ENCODE results near the gene BEST1. TPM values are rescaled to one million over a fixed set of nuclear protein-coding genes. Genes with fewer than 3 reads are reported as not detected.
A peak's percentile ranks its signal among the peaks of the same experiment; 100 is the strongest.
"Not testable (repeated sequence)": the region's sequence is repeated elsewhere in the genome, so short reads cannot be mapped to it uniquely, and the experiment has no call there.

The BEST1 gene
- total RNA-seq, 1 donor from 2014 or later: under 0.01 TPM

DNA sequence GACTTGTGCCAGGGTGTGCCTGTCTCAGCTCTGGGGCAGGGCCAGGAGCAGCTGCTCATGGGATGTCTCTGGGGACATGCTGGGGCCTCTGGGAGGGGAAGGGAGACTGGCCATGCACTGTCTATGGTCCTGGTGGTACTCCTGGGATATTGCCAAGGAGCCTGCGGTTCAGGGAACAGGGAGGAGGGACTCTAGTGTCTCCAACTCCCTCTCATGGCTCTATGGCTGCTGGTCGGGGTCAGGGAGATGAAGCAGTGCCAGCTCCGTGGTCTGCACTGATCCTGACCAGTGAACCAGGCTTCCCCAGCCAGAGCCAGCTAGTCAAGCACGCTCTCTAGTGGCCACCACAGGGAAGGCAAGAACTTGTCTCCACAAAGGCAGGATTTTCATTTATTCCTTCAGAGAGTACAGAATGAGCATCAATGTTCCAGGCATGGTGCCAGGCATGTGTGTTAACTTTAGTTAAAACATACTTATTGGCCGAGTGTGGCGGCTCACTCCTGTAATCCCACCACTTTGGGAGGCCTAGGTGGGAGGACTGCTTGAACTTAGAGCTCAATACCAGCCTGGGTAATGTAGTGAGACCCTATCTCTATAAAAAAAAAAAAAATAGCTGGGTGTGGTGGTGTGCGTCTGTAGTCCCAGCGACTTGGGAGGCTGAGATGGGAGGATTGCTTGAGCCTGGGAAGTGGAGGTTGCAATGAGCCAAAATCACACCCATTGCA is 2.5 kb upstream of the BEST1 start:
- DNase-seq (ENCODE audit: low read depth in 2 of 2): peak; percentile 77 to 81

DNA sequence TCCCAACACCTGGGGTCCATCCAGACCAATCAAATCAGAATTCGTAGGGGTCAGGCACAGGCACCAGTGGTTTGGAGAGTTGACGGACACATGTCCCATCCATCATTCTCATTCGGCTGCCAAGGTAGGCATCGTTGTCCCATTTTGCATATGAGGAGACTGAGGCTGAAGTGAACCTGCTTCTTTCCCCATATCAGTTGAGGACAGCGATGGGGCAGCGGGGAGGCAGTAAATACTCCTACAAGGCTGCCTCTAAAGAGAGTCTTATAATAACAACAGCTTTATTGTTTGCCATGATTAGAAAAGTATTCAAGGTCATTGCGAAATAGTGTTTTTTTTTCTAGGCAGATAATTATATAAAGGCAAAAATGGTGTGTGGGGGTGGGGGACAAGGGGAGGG is 1.6 kb upstream of the BEST1 start:
- no peak for DNase-seq (ENCODE audit: low read depth in 2 of 2)

DNA sequence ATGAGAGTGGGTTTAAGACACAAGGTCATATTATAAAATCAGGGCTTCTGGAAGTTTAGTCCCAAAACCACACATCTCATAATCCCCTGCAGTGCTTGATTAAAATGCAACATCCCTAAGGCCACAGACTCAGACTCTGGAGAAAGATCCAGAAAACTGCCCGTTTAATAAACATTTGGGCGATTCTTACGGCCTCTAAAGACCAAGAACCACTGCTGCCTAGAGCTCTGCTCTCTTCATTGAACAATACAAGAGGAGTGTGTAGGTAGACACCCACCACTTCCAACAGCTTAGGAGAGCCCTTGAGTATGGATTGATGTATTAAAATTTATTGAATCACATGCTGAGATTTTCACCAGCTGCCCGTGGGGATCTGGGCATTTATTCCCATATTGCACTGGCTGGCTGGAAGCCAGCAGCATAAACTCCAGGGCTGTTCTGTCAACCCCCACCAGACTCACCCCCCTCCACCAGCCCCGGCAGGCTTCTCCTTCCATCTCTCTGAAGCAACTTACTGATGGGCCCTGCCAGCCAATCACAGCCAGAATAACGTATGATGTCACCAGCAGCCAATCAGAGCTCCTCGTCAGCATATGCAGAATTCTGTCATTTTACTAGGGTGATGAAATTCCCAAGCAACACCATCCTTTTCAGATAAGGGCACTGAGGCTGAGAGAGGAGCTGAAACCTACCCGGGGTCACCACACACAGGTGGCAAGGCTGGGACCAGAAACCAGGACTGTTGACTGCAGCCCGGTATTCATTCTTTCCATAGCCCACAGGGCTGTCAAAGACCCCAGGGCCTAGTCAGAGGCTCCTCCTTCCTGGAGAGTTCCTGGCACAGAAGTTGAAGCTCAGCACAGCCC is 749 bp upstream of the BEST1 start:
- DNase-seq (ENCODE audit: low read depth in 2 of 2): peak; percentile 56 to 70

DNA sequence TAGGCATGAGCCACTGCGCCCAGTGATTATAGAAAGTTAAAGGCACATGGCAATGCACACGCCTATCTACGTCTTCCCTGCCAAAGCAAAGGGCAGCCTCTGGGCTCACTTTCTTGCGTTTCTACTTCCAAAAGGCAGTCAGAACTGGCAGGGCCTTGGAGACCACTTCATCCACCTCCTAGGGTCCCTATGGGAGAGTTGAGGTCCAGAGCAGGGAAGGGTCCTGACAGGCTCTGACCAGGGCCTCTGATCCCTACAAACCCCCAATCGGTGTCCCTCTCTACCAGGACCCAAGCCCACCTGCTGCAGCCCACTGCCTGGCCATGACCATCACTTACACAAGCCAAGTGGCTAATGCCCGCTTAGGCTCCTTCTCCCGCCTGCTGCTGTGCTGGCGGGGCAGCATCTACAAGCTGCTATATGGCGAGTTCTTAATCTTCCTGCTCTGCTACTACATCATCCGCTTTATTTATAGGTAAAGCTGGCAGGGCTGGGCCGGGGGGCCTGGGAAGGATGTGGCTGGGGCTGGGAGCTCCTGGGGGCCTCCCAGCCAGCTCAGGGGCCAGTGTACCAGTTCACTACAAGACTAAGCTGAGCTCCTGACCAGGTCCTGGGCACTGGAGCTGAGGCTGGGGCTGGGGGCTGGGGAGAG is 1.5 kb downstream of the BEST1 start:
- DNase-seq (ENCODE audit: low read depth in 2 of 2): no peak

DNA sequence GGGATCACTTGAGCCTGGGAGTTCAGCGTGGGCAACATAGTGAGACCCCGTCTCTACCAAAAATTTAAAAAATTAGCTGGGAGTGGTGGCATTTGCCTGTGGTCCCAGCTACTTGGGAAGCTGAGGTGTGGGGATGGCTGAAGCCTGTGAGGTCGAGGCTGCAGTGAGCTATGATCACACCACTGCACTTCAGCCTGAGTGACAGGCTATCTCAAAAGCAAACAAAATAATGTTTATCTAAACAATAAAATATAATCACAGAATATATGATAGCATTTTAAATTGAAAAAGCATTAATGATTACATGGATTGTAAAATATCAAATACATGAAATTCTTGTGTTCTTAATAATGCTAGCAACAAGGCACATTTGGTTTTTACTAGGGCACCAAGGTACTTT is 2.7 kb downstream of the BEST1 start:
- DNase-seq (ENCODE audit: low read depth in 2 of 2): no peak

DNA sequence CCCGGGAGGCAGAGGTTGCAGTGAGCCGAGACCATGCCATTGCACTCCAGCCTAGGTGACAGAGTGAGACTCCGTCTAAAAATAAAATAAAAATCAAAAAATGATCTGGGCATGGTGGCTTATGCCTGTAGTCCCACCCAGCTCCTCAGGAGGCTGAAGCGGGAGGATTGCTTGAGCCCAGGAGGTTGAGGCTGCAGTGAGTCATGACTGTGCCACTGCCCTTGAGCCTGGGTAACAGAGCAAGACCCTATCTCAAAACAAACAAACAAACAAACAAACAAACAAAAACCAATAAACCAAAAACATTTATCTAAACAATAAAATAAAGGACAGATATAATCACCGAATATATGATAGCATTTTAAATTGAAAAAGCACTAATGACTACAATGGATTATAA is 3.5 kb downstream of the BEST1 start:
- DNase-seq (ENCODE audit: low read depth in 2 of 2): not testable (repeated sequence)

DNA sequence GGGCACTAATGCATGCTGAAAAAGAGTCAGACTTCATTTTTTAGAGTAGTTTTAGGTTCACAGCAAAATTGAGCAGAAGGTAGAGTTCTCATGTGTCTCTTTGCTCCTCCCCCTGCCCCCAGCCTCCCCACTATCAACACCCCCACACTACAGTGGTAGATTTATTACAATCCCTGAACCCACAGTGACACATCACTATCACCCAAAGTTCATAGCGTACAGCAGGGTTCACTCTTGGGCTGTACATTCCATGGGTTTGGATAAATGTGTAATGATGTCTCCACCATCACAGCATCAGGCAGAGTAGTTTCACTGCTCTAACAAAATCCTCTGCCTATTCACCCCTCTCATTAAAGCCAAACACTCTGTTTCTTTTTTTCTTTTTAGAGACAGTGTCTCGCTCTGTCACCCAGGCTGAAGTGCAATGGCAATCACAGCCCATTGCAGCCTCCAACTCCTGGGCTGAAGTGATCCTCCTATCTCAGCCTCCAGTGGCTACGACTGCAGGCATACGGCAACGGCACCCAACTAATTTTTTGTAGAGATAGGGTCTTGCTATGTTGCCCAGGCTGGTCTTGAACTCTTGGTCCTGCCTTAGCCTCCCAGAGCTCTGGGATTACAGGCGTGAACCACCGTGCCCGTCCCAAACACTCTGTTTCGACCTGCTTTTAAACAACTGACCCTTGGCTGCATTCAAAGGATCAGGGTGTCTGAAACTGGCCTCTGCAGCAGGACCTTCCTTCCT is 4.1 kb downstream of the BEST1 start:
- DNase-seq (ENCODE audit: low read depth in 2 of 2): no peak

DNA sequence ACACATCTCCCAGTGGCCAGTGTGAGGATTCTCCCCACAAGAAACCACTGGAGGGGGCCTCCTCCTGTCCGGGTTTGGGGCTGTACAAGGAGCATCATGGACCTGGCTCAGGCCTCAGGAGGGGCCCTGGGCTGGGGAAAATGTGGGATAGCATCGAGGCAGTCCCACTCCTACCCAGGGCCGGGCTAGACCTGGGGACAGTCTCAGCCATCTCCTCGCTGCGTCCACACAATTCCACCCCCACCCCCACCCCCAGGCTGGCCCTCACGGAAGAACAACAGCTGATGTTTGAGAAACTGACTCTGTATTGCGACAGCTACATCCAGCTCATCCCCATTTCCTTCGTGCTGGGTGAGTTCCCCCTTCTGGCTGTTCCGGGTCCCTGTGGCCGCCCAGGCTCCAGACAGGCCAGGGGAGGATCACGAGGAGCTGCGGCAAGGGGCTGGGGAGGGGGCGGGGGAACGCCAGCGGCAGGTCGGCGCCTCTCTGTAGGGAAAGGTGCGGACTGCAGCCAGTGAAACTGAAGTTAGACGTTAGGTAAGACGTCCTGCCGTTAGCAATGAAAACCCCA is 4.8 kb downstream of the BEST1 start:
- no peak for DNase-seq (ENCODE audit: low read depth in 2 of 2)

DNA sequence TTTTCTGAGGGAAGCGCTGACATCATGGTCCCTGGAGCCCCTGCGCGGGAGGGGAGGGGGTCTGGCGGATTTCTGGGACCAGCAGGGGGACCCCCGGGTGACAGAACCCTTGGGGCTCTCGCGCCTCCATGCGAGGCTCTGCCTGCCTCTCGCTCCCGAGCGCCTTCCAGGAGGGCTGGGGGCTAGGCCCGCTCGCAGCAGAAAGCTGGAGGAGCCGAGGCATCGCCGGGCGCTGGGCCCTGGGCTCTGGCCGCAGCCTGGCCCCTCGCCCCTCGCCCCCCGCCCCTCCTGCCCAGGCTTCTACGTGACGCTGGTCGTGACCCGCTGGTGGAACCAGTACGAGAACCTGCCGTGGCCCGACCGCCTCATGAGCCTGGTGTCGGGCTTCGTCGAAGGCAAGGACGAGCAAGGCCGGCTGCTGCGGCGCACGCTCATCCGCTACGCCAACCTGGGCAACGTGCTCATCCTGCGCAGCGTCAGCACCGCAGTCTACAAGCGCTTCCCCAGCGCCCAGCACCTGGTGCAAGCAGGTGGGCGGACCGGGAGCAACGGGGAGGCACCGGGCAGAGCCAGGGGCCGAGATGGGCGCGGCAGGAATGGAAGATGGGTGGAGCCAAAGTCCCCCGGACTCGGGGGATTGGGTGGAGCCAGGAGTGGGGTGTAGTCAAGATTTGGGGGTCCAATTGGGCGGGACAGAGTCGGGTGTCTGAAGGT is 5.4 kb downstream of the BEST1 start:
- DNase-seq (ENCODE audit: low read depth in 2 of 2): no peak

DNA sequence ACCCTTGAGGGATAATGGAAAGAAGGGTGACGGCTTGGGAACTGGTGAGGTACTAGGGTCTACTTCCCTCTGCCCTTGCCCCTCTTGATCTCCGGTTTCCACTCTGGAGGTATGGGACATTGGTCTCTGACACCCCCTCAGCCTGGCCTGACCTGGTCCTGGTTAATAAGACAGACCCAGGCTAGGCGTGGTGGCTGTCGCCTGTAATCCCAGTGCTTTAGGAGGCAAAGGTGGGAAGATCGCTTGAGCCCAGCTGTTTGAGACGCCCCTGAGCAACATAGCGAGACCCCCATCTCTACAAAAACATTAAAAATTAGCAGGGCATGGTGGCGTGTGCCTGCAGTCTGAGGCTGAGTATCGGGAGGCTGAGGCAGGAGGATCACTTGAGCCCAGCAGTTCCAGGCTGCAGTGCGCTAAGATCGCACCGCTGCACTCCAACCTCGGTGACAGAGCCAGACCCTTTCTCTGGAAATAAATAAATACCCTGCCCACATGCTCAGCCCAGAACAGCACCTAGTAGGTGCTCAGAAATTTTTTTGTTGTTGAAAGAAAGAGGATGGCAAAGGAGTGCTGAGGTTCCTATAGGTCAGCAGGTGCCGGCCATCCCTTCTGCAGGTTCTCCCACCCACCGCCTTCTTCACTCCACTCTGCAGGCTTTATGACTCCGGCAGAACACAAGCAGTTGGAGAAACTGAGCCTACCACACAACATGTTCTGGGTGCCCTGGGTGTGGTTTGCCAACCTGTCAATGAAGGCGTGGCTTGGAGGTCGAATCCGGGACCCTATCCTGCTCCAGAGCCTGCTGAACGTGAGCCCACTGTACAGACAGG is 6.3 kb downstream of the BEST1 start:
- DNase-seq (ENCODE audit: low read depth in 2 of 2): no peak

DNA sequence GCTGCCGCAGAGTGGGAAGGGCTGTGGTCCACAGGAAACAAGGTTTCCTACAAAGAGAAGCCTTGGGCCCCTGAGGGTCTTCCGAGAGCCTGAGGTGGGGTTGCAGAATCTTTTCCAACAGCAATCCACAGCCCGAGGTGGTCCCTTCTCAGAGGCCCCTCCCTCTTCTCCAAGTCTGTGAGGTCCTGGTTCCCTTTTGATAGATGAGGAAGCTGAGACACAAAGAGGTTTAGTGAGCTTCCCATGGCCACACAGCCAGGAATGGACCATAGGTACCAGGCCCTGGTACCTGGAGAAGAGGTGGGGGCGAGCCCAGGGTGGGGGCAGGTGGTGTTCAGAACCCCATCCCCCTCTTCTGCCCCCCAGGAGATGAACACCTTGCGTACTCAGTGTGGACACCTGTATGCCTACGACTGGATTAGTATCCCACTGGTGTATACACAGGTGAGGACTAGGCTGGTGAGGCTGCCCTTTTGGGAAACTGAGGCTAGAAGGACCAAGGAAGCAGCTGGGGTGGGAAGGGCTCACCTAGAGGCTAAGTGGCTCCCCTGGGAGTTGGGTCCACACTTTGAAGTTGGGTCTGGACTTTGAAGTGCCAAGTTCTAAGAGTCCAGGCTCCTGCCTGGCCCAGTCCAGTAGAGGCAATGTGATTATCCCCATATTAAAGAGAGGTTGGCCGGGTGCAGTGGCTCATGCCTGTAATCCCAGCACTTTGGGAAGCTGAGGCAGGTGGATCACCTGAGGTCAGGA is 7.0 kb downstream of the BEST1 start:
- no peak for DNase-seq (ENCODE audit: low read depth in 2 of 2)

DNA sequence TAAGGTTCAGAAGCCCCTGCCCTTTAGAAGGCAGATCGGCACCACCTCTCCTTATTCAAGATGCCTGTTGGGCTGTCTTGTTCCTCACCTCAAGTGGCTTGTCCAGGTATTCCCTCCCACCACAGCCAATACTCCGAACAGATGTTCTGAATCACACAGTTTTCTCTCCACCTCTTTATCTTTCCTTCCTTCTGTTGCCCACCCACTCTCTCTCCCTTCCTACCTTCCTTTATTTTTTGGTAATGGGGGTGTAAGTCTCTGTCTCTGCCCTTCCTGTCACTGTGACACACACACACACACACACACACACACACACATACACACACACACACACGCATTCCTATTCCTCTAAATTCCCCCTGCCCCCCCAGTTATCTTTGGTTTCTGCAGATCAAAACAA is 8.4 kb downstream of the BEST1 start:
- no peak for DNase-seq (ENCODE audit: low read depth in 2 of 2)

DNA sequence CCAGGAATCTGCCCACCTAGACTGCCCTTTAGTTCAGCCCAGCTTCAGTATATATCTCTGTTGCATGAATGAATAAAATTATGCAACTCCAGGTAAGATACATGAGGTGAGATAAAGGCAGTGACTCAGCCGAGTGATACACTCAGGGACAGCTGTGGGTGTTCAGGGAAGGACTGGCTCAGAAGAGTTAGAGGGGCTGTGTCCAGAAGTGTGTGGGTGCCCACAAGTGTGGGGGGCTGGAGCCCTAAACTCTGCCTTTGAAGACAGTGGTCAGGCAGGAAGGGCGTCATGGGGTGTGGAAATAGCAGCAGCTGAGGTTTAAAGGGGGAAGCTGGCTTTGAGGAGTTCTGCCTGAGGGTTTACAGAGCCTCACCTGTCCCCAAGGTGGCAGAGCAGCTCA is 9.0 kb downstream of the BEST1 start:
- DNase-seq (ENCODE audit: low read depth in 2 of 2): no peak

DNA sequence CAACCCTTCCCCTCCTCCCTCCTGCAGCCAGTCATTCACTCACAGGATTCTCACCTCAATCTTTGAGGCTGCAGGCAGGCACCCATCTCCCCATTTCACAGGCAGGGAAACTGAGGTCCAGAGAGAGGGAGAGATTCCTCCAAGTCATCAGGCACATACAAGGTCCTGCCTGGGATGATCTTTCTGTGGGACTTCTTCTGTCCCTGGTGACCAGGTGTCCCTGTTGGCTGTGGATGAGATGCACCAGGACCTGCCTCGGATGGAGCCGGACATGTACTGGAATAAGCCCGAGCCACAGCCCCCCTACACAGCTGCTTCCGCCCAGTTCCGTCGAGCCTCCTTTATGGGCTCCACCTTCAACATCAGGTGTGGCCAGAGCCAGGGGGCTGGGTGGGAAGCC is 9.5 kb downstream of the BEST1 start:
- DNase-seq (ENCODE audit: low read depth in 2 of 2): no peak

DNA sequence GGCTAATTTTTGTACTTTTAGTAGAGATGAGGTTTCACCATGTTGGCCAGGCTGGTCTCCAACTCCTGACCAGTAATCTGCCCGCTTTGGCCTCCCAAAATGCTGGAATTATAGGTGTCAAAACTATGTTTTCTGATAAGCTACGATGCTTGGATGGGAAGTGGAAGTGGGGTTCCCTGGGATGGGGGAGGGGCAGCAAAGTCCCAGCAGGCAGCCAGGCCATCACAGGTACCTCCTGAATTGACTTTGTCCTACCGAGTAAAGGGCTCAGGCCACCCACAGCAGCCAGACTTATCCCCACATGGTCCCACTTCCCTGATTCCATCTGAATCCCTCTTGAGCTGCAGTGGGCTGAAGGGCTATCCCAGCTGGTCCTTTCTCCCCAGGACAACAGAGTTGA is 10.4 kb downstream of the BEST1 start:
- DNase-seq (ENCODE audit: low read depth in 2 of 2): no peak

DNA sequence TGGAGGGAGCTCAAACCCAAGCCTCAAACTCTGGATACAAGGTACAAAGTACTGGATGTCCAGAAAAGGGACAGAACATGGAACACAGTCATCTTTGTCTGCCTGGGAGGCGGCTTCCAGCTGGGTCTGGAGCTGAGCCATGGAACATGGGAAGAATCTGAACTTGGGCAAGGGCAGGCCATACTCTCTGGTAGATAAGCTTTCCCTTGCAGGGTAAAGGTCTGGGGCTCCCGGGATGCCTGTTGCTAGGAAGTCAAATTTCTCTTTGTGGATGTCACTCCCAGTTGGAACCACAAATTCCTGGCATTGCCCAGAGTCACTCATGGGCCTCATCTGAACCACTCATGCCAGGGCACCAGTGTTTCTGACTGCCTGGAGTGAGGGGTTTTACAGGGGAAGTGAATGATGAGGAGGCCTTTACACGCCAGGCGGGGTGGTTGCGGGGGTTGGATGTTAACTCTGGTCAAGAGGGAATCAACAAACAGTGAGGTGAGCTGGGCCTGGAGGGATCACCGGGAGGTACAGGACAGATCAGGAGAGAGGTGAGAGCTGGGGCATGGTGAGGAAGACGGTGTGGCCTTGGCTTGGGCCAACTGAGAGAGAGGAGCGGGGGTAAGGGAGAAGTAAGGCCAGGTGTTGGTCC is 11.5 kb downstream of the BEST1 start:
- DNase-seq (ENCODE audit: low read depth in 2 of 2): no peak

DNA sequence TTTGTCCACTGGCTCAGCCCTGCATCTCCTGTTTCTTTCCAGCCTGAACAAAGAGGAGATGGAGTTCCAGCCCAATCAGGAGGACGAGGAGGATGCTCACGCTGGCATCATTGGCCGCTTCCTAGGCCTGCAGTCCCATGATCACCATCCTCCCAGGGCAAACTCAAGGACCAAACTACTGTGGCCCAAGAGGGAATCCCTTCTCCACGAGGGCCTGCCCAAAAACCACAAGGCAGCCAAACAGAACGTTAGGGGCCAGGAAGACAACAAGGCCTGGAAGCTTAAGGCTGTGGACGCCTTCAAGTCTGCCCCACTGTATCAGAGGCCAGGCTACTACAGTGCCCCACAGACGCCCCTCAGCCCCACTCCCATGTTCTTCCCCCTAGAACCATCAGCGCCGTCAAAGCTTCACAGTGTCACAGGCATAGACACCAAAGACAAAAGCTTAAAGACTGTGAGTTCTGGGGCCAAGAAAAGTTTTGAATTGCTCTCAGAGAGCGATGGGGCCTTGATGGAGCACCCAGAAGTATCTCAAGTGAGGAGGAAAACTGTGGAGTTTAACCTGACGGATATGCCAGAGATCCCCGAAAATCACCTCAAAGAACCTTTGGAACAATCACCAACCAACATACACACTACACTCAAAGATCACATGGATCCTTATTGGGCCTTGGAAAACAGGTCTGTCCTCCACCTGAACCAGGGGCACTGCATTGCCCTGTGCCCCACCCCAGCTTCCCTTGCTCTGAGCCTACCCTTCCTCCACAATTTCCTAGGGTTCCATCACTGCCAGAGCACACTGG is 12.3 kb downstream of the BEST1 start:
- no peak for DNase-seq (ENCODE audit: low read depth in 2 of 2)

DNA sequence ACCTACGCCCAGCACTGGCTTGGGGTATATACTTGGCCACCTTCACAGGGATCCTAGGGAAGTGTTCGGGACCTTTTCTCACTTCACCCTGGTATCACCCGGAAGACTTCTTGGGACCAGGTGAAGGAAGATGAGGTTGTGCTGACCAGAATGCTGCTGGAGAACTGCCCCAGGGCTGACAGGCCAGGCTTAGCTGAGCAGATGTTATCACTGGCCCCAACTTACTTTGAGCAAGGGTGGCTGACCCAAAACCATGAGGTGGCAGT is 12.8 kb downstream of the BEST1 start:
- DNase-seq (ENCODE audit: low read depth in 2 of 2): no peak
